Fibroblast of peridontal ligament (primary cell): ENCODE results near the gene GPBP1.
"Not testable (repeated sequence)": the region's sequence is repeated elsewhere in the genome, so short reads cannot be mapped to it uniquely, and the experiment has no call there.

Experiments used
- DNase-seq: peaks from one replicate; pipeline ENCODE4 v3.0.0-alpha.2; 2010; ENCODE audit errors: extremely low read depth

Gene GPBP1

GRCh38 chr5:57285084-57285483 lies 111.2 kb downstream of the GPBP1 start:
- DNase-seq: not testable (repeated sequence)

GRCh38 chr5:57291894-57292293 lies 118.0 kb downstream of the GPBP1 start:
- DNase-seq: no peak

DNA sequence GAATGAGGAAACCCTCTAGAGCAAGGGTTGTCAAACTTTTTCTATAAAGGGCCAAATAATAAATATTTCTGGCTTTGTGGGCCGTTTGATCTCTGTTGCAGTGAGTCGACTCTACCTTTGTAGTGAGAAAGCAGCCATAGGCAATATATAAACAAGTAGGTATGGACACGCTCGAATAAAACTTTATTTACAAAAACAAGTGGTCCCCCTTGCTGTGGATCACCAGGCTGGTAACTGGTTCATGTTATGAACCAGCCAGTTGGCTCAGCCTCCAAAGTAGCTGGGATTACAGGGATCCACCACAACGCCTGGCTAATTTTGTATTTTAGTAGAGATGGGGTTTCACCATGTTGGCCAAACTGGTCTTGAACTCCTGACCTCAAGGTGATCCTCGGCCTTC lies 118.5 kb downstream of the GPBP1 start:
- no peak for DNase-seq

GRCh38 chr5:57298295-57298984 lies 124.6 kb downstream of the GPBP1 start:
- peak; percentile 89 for DNase-seq

DNA sequence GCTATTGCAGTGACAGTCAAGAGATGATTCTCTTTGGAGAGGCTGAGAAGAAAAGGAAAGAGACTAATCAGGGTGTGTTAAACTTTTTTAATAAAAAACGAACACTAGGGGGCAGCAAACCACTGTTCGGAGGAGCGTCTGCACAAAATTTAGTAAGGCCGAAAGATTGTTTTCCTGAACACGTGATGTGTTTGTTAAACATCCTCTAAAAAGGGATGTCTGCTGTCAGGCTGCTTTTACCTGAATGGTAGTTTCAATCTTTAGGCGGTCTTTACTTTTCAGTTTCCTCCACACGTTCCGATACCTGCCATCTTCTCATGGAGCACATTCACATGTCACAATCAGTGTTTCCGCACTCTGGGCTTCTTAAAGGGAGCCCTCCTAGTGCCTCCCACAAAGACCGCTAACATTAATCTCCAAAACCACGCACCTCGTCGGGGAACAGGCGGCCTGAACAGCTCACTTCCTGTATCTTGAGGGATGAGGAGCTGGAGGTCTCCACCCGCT lies 125.2 kb downstream of the GPBP1 start:
- DNase-seq: peak; percentile 87

DNA sequence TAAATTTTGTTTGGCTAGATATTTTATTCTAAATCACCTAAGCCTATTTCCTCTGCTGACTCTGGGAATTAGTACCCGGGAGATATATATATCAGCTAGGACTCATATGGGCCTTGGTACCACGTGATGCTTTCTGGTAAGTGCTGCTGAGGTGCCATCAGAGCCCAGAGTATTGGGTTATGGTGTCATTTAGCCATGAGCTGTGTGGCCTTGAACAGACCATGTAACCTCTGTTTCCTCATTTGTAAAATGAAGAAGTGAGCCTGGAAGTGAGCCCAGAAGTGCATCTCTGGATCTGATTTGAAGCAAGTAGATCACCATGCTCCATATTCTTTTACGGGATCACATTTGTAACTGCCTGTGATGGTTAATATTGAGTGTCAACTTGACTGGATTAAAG lies 126.1 kb downstream of the GPBP1 start:
- DNase-seq: no peak

DNA sequence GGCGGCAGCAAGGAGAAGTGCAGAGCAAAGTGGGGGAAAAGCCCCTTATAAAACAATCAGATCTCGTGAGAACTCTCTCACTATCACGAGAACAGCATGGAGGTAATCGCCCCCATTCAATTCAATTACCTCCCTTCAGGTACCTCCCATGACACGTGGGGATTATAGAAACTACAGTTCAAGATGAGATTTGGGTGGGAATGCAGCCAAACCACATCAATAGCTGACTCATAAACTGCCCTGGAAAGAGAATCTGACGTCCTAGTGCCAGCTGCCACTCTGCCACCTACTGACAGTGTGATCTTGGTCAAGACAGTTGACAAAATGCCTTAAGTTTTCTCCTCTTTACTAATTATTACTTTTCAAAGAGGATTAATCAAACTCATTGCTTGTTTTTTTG lies 128.3 kb downstream of the GPBP1 start:
- DNase-seq: peak; percentile 18

GRCh38 chr5:57302643-57303042 lies 128.8 kb downstream of the GPBP1 start:
- peak; percentile 49 for DNase-seq

- no peak for DNase-seq
Measured at GRCh38 chr5:57303985-57304384, 130.1 kb downstream of the GPBP1 start.

DNA sequence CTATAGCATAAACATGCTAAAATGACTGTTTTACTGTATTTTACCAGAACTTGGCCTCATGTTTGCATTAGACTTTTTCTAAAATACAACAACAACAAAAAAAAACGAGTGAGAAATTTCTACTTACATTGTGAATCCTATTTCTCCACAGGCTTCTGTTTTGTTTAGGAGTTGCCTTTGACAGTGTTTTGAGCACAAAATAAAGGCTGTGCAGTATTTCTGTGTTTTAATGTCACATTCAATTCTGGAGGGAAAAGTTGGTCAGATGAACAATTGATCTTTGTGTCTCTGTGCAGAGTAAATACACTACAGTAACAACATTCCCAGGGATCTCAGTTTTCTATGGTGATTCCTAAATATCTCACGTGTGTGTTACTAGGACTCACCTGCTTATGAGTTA lies 131.1 kb downstream of the GPBP1 start:
- DNase-seq: no peak

GRCh38 chr5:57306359-57306758 lies 132.5 kb downstream of the GPBP1 start:
- no peak for DNase-seq

DNA sequence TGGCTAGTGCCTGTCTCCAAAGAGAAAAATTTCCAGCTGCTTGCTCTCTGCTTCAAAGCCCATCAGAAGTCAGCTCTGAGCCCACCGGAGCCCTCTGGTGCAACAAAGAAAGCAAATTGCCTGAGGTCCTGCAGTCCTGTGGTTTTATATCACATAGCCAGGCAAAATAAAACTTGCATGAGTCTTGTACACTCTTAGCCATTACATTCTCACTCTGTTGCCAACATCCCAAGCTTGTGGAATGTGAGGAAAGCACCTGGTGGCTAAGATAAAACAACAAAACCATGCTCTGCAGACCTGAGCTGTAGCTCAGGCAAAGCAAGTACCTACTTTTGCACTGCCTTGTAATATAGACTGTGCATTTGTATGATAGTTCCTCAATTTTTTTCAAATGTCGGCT lies 133.7 kb downstream of the GPBP1 start:
- no peak for DNase-seq

DNA sequence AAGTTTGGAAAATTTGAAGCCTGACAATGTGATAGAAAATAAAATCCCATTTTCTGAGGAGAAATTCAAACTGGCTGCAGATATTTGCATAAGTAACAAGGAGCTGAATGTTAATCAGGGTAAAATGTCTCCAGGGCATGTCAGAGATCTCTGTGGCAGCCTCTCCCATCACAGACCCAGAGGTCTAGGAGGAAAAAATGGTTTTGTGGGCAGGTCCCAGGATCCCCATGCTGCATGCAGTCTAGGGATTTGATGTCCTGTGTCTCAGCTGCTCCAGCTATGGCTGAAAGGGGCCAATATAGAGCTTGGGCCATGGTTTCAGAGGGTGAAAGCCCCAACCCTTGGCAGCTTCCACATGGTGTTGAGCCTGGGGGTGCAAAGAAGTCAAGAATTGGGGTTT lies 135.2 kb downstream of the GPBP1 start:
- not testable (repeated sequence) for DNase-seq

- DNase-seq: no peak
Measured at GRCh38 chr5:57311251-57311650, 137.4 kb downstream of the GPBP1 start.

- DNase-seq: no peak
Measured at GRCh38 chr5:57311921-57312735, 138.3 kb downstream of the GPBP1 start.

- DNase-seq: no peak
Measured at GRCh38 chr5:57313716-57314115, 139.9 kb downstream of the GPBP1 start.
